Lung (tissue), 12 donors: ENCODE results near the gene PRRX2. TPM values are rescaled to one million over a fixed set of nuclear protein-coding genes. Genes with fewer than 3 reads are reported as not detected.

Experiments used
- ATAC-seq: fragments of 200-7000 bp; cut with Tn5 transposase; one replicate; pipeline ENCODE4 v1.9.1; 2020; ENCODE audit warnings: moderate number of reproducible peaks; ENCODE audit not compliant: insufficient read depth, low FRiP score
- DNase-seq, 3 donors: peaks; one replicate each; pipeline ENCODE4 v3.0.0-alpha.2; 2013 to 2017
- H3K27ac ChIP-seq, 2 donors: one replicate each; pipeline ENCODE4 v1.5.1; 2013; ENCODE audit warnings: mild to moderate bottlenecking in 2 of 2, moderate library complexity in 2 of 2, control low read depth in 1 of 2, inconsistent platforms in 1 of 2, low read depth in 1 of 2, low read length in 1 of 2
- H3K27me3 ChIP-seq, 3 donors: one replicate each; pipeline ENCODE4 v1.5.1; 2013; ENCODE audit warnings: low read length in 2 of 3; ENCODE audit not compliant: control insufficient read depth in 3 of 3, insufficient read depth in 3 of 3
- H3K36me3 ChIP-seq, 4 donors: one replicate each; pipeline ENCODE4 v1.5.1; 2013; ENCODE audit warnings: low read length in 4 of 4, mild to moderate bottlenecking in 1 of 4, moderate library complexity in 1 of 4; ENCODE audit not compliant: control insufficient read depth in 4 of 4, insufficient read depth in 4 of 4
- H3K4me1 ChIP-seq, 5 donors: one replicate each; pipeline ENCODE4 v1.5.1; 2013; ENCODE audit warnings: low read length in 5 of 5, mild to moderate bottlenecking in 2 of 5, moderate library complexity in 1 of 5; ENCODE audit not compliant: control insufficient read depth in 5 of 5, insufficient read depth in 5 of 5
- H3K4me3 ChIP-seq: one replicate; pipeline ENCODE4 v1.5.1; 2013; ENCODE audit warnings: mild to moderate bottlenecking, control low read depth, moderate library complexity
- H3K9ac ChIP-seq, 2 donors: one replicate each; pipeline ENCODE4 v1.5.1; 2013; ENCODE audit warnings: low read length in 2 of 2, control low read depth in 1 of 2; ENCODE audit not compliant: insufficient read depth in 1 of 2
- H3K9me3 ChIP-seq, 4 donors: one replicate each; pipeline ENCODE4 v1.5.1; 2013; ENCODE audit warnings: low read length in 3 of 4, mild to moderate bottlenecking in 1 of 4, moderate library complexity in 1 of 4; ENCODE audit not compliant: control insufficient read depth in 4 of 4, insufficient read depth in 3 of 4
- WGBS, 2 donors: extraction: QIAGEN DNeasy Blood & Tissue Kit; methylation state at CpG; one replicate each; pipeline ENCODE4 v1.1.7; 2013; 5-methylcytosine and 5-hydroxymethylcytosine counted together
- polyA plus RNA-seq, 2 donors: library from polyadenylated mRNA; stranded (reverse); fragments of 200-250 nt; gene quantifications; one replicate each; pipeline ENCODE4 v1.2.1, GENCODE V29; 2013
- total RNA-seq, 2 donors: library from RNA; depleted of rRNA in 1 of 2; stranded (reverse); fragments of >200 nt in 1 of 2; gene quantifications; one replicate each; pipeline ENCODE4 v1.2.1, GENCODE V29; 2014 to 2021
- TF ChIP-seq, protein P1 (sequence below): IDR thresholded peaks from 2 replicates; pipeline ENCODE4 v1.5.1; 2012; ENCODE audit warnings: mild to moderate bottlenecking; ENCODE audit errors: control extremely low read depth, extremely low read depth
- donor health status: control.
- donor health status: control.
- donor health status: Bipolar disorder and iron deficiency.
- donor health status: healthy.
- donor health status: DM: yes; HTN: yes; CAD: no.

PRRX2 gene
- total and polyA plus RNA-seq, 4 donors, result 2.2 to 3.8 (median 3.5) TPM

DNA sequence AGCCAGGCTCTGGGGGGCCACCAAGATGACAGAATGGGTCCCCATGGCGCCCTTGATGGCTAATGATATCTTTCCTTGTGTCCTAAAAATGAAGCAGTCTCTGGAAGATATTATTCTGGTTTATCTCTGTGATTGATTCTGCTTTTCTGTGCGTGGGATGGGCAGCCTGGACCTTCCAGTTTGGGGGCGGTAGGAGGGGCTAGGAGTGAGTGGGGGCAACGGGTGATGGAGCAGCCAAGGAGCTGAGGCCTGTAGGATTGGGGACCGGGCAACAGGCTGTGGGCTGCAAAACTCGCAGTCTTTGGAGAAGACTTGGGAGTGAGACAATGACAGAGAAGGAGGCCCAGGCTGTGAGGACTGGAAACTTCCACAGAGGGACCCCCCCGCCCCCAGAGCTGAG lies 8.8 kb downstream of the PRRX2 start:
- DNase-seq, result no peak
- H3K9me3 ChIP-seq, result no peaks in the 10 kb centered on the region
- 77 to 86% methylated on average over 7 of the region's 7 CpGs for WGBS, 2 donors
- TF ChIP-seq, protein P1, sequence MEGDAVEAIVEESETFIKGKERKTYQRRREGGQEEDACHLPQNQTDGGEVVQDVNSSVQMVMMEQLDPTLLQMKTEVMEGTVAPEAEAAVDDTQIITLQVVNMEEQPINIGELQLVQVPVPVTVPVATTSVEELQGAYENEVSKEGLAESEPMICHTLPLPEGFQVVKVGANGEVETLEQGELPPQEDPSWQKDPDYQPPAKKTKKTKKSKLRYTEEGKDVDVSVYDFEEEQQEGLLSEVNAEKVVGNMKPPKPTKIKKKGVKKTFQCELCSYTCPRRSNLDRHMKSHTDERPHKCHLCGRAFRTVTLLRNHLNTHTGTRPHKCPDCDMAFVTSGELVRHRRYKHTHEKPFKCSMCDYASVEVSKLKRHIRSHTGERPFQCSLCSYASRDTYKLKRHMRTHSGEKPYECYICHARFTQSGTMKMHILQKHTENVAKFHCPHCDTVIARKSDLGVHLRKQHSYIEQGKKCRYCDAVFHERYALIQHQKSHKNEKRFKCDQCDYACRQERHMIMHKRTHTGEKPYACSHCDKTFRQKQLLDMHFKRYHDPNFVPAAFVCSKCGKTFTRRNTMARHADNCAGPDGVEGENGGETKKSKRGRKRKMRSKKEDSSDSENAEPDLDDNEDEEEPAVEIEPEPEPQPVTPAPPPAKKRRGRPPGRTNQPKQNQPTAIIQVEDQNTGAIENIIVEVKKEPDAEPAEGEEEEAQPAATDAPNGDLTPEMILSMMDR, result no peak
- no peak overlapping the region for H3K9ac ChIP-seq
- no peak for ATAC-seq
- no peaks in the 10 kb centered on the region for H3K4me1 ChIP-seq
- no peak overlapping the region for H3K27ac ChIP-seq
- H3K27me3 ChIP-seq, result peaks cover 0 to 24% (median 3%) of the 10 kb centered on the region in 3 donors
- H3K4me3 ChIP-seq, result no peak overlapping the region
- H3K36me3 ChIP-seq, result no peaks in the 10 kb centered on the region

DNA sequence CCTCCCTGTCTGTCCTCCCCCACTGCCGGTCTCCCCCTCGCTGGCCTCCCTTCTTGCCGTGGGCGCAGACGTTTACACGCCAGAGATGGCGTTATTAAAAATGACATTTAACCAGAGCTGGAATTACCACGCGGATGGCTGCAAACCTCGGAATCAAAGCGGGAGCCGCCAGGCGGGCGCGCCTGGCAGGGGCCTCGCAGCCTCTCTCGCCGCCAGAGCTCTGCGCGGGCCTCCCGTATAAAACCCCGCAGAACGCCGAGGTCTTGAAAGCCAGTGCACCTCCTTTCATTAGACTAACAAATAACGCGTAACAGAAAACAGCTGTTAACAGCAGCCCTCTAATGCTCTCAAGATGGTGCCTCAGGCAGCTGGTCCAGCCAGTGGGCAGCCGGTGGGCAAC lies 10.2 kb downstream of the PRRX2 start:
- Histone ChIP-seq H3K9me3 (no peaks in the 10 kb centered on the region), H3K4me3 (no peak overlapping the region), H3K27me3 (peaks cover 0 to 24% (median 0%) of the 10 kb centered on the region in 3 donors), H3K27ac (no peak overlapping the region), H3K4me1 (no peaks in the 10 kb centered on the region), H3K9ac (no peak overlapping the region), H3K36me3 (no peaks in the 10 kb centered on the region)
- DNase-seq, result no peak
- WGBS, 2 donors, result 74 to 81% methylated on average over 27 of the region's 27 CpGs
- TF ChIP-seq, protein P1, result no peak
- no peak for ATAC-seq

DNA sequence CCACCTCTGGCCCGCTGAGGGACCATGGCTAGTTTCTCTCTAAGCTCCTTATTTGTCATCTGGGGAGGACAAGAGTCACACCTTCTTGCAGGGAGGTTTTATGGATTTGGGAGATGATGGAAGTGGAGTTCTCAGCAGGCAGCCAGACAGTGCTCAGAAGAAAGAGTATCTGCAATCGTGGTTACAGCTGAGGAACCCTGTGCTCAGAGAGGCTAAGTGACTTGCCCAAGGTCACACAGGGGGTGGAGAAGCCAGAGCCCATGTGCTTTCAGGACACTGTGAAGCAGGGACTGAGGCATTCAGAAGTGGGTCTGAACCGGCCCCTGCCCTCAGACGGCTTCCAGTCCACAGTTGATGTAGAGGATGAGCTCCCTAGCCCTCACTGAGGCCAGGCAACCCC lies 10.8 kb downstream of the PRRX2 start:
- Histone ChIP-seq H3K36me3 (no peaks in the 10 kb centered on the region), H3K4me1 (no peaks in the 10 kb centered on the region), H3K4me3 (no peak overlapping the region), H3K27me3 (peaks cover 0 to 19% (median 0%) of the 10 kb centered on the region in 3 donors), H3K27ac (no peak overlapping the region), H3K9me3 (no peaks in the 10 kb centered on the region), H3K9ac (no peak overlapping the region)
- DNase-seq (no peak), ATAC-seq (no peak)
- TF ChIP-seq, protein P1, result no peak
- WGBS, 2 donors, result 77 to 91% methylated on average over 4 of the region's 4 CpGs

DNA sequence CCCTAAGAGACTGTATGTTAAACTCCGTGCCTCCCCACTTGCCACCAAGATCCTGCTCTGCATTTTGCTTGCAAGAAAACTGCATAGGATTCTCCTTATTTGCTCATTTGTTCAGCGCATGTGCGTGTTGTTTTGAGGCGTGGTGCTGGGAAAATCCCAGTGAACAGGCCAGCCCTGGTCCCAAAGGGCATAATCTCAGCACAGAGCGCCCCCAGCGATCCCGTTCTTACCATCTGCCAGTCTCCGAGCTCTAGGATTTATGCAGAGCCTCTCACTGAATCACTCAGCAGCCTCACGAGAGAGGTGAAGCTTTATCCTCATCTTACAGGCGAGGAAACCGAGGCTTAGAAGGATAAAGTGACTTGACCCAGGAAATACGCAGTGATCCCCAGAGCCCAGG lies 11.5 kb downstream of the PRRX2 start:
- TF ChIP-seq, protein P1, result no peak
- Histone ChIP-seq H3K36me3 (no peaks in the 10 kb centered on the region), H3K27me3 (peaks cover 0 to 19% (median 0%) of the 10 kb centered on the region in 3 donors), H3K9ac (no peak overlapping the region), H3K27ac (no peak overlapping the region), H3K4me3 (no peak overlapping the region), H3K9me3 (no peaks in the 10 kb centered on the region), H3K4me1 (no peaks in the 10 kb centered on the region)
- DNase-seq, result no peak
- 79 to 89% methylated on average over 12 of the region's 12 CpGs for WGBS, 2 donors
- no peak for ATAC-seq
